Amniotic stem cell (primary cell): ENCODE results near the gene SLC24A1.
A peak's percentile ranks its signal among the peaks of the same experiment; 100 is the strongest.

ENCODE experiments used
- DNase-seq: peaks from one replicate; lab custom pipeline; 2025; lab: John Stamatoyannopoulos, UW

The SLC24A1 gene

DNA sequence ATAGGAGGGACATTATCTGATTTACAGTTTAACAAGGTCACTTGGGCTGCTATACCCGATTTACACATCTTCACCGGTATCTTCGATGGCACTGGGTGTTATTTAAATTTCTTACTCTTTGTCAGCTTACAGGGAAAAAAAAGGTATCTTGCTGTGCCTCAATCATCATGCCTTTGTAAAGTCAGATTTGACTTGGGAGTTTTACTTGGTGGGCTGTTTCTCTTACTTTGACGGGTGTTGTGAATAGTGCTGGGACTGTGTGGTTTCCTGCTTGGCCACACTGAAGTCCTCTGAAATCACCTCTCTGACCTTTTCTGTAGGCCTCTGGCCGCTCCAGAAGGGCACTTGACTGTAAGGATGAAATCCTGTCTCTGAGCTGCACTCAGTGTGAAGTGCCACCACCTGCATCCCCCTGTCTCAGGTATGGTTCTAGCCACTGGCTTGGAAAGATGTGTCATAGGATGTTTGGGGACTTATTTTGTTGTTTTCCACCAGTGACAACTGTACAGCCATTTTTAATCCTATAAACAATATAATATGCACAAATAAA is 3.1 kb upstream of the SLC24A1 start:
- DNase-seq = no peak

DNA sequence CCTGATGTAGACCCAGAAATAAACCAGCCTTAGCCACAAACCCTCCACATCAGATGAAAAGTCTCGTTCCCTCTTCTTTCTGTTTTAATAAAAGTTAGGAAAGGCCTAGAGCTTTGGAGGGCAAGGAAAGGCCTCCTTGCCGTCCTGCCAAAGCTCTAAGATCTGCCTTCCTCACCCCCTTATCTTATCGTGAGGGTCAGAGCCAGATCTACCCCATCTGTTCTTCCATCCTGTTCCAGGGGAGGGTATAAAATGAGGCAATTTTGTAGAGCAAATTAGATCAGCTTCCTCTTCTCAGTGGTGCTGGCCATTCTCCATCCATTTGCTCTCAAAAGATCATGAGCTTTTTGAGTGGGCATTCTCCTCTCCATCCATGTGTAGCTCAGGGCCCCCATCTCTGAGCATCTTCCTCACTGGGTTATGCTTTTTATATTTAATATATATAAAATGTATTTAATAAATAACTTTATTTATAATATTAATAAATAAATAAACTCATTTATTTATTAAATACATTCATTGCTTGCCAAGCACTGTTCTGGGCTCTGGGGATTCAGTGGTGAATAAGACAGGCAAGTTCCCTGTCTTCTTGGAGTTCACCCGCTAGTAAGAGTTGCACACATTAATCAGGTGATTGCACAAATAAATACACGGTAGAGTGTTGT is 2.0 kb upstream of the SLC24A1 start:
- DNase-seq = no peak

DNA sequence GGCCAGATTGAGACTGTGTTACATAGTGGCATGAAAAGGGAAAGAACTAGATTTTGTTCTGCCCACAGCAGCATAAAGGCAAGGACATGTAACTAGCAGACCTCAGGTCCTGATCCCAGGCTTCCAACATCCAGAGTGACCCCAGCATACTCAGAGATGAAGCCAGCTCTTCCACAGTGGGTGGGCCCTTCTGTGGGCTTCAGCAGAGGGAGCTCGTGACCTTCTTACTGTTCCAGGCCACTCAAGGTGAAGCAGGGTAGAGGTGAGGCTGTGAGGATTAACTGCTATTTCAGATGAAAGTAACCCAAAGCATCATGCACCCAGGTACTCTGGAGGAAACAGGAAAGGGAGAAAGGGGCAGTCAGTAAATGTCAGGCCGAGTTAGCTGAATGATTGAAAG is 905 bp upstream of the SLC24A1 start:
- DNase-seq = no peak

DNA sequence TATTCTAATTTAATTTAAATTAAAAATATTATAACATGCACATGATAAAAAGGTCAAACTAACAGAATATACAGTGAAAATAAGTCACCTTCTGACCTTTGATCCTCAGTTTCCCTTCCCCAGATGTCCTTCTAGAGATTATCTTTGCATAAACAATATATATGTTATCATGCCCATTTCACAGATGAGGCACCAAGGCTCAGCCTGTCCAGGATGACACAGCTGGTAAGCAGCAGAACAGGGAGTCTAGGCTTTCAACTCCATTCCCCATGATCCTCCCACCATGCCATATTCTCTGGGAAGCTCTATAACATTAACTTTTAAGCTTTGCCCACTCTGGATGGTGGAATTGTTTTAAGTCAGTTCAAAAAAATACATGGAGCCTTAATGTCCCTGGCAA is 1.4 kb downstream of the SLC24A1 start:
- DNase-seq = no peak

DNA sequence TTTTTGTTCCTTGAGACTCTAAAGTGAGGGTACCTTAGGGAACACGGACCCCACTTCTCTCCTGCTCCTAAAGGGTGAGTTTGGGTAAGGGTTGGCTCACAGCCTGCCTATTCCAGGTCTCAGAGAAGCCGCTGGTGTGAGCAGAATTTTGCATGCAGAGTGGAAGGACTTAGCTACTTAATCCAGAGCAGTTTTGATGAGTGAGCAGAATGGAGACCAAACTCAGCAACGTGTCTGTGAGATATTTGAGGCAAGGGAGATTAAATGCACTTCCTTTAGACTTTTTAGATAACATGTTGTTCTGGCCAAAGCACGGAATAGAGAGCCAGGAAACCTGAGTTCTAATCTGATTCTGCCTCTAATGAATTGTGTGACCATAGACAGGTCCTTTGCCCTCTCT is 5.1 kb downstream of the SLC24A1 start:
- no peak for DNase-seq

DNA sequence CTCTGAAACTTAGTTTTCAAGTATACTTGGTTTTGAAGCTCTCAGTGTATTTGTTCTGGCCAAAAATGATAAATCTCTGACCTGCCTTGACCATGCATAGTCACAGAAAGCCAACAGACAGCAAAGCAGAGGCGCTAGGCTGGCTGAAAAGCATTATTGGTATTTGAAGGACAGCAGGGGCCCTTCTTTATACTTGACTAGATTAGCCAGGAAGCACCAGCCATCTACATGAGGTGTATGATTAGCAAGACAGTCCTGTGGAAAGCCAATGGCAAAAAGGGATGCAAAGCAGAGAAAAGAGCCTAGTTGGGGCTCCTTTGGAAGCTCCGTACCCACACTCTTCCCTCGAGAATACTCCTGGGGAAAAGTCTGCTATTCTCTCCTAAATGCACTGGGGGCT is 7.8 kb downstream of the SLC24A1 start:
- DNase-seq = no peak

DNA sequence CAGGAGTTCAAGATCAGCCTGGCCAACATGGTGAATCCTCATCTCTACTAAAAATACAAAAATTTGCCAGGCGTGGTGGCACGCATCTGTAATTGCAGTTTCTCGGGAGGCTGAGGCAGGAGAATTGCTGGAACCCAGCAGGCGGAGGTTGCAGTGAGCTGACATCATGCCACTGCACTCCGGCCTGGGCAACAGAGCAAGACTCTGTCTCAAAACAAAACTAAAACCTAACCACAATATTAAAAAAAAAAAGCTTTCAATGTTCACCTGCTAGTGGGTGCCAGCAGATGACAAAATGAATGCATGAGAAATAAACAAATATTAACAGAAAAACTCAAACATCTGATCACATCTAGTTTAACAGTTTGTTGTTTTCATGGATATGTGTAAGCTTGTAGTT is 9.0 kb downstream of the SLC24A1 start:
- no peak for DNase-seq

DNA sequence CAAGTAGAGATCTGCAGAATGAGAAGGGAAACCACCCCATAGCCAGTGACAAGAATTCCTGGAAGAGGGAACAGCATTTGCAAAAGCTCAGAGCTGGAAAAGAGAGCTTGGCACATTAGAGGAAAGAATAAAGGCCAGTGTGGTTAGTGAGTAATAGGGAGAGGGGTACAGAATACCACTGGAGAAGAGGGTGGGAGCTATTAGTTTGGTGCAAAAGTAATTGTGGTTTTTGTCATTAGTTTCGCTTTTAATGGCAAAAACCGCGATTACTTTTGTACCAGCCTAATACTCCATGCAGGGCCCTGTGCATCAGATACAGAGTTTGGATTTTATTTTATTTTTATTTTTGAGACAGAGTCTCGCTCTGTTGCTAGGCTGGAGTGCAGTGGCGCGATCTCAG is 9.8 kb downstream of the SLC24A1 start:
- no peak for DNase-seq

DNA sequence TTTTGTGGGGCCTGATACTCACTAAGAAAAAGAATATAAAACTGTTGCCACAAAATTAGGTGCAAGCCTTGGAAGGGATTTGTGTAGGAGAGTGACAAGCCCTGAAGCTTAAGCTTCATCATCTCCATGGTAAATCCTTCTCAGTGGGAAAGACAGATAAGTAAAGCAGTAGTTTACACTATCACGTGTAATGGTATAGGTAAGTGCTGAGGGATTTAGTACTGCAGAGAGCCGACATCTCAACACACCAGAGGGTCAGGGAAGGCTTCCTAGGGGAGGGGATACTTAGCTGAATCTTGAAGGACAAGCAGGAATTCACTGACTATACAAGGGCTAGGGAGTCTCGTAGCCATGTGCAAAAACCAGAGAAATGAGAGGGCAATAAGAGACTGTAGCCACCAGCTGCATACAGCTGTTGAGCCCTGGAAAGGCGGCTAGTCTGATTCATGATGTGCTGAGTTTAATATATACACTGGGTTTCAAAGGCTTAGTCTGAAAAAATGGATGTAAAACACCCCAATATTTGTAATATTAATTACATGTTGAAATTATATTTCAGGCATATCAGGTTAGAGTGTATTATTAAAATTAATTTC is 11.1 kb downstream of the SLC24A1 start:
- no peak for DNase-seq

DNA sequence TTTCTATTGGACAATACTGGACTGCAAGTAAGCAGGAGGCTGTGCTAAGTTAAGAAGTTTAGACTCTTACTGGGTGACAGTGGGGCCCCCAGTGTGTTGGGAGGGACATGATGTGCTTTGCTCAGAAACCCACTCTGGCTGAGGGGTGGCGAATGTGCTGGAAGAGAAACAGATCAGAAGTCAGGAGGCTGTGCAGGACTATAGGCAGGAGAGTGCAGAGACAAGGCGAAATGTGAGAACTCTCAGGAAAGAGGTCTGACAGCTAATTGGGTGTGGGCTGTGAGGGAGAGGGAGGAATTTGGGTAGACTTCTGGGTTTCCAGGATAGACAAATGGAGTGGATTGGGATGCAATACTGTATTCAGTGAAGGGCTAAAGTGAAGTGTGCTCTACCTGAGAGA is 12.0 kb downstream of the SLC24A1 start:
- DNase-seq = no peak

DNA sequence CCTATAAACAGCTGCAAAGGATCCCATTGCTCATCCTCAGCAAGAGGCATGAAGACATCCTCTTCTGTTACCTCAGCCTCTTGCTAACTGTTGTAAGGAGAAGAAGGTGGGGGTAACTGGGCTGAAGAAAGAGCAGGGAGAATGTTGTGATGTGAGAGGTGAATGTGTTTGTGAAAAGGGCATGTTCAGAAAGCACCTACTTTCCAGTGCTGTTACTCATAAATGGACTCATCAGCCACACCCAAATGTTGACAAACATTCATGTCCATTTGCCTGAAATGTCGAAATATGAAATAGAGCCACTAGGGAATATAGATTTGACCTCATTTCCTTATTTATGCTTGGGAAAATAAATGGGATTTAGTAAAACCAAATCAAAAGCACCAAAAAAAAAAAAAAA is 12.6 kb downstream of the SLC24A1 start:
- DNase-seq = no peak

DNA sequence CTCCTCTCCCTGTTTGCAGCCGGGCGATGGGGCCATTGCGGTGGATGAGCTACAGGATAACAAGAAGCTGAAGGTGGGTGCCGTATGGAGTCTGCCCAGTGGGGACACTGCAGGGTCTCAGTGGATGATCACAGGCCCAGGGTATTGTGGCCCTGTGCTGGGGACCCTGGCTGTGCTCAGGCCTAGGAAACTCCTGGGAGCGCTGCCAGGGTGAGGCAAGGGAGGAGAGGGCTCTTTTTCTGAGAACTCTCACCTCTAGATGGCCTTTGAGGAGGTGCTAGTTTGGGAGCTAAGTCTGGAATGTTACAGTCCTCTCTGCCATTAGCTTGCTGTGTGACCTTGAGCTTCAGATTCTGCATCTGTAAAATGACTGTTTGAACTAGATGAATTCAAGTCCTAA is 16.4 kb downstream of the SLC24A1 start:
- no peak for DNase-seq

DNA sequence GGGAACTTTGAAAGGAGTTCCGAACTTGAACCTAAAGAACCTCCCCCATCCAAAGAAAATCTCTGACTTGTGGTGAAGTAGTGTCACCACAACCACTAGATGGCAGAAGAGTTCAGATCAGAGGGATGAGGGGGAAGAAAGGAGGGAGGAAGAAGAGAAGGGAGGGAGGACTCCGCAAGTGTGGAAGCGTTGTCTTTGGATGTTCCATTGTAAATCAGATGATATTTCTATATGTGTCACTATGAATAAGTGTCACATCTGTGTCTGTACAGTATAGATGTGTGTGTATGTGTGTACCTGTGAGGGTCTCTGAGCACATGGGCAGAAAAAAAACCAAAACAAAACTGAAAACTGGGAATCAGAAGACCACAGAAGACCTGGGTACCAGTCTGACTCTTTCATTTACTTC is 16.9 kb downstream of the SLC24A1 start:
- peak; percentile 57 for DNase-seq

DNA sequence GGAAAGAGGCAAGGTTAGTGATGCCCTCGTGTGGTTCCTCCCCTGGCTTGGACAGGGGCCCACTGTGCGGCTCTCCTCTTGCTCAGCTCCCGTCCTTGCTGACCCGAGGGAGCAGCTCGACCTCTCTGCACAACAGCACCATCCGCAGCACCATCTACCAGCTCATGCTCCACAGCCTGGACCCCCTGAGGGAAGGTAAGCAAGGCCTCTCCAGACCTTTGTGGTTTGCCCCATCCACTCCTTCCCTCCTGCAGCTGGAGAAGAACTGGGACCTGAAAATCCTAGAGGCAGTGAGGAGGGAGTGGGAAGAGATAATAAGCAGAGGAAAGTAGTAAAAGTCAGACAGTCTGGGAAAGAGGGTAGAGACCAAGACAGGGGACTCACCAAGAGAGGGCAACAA is 17.8 kb downstream of the SLC24A1 start:
- DNase-seq = no peak

DNA sequence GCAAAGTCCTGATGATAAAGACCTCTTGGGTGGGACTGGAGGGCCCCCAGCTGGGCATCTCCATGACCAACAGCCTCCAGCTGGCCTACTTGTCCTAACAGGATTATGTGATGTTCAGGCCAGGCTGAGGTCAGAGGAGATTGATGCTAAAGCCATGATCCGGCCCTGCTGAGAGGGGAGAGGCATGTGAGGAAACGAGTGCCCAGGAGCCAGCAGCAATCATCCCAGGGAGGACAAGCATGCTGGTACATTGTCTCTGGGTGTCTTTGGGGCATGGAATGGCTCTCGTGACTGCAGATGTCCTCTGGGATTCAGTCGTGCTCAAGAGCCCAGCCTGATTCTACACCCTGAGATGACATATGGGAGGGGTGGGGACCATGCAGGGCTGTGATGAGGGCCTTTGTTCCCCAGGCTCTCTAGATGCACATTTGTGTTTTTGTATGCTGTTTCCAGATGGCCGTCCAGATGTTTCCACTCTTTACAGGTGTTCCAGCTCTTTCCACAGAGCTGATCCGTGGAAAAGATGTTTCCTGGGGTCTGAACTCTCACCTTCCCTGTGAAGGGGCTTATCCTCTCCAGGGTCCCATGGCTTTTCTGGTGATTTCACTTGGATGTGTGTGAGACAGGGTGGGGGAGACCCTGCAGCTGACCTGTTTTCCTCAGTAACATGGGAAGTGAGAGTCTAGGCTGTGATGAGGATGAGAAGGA is 20.2 kb downstream of the SLC24A1 start:
- no peak for DNase-seq

DNA sequence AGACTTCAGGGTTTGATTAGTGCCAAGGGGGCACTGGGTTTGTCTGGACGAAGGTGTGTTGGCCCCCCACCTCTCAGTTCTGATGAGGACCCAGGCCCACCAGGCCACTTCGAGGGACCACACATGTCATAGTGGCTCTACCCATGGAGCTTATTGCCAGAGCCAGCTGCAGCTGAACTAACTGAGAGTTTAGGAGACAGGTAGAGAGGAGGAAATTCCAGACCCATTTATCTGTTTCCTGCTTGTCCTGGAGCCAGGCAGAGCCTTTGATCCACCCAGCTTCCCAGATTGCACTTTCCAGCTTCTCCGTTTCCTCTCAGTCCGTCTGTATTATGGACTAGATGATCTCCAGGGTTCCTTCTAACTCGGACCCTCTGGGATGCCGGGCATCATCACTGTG is 20.9 kb downstream of the SLC24A1 start:
- no peak for DNase-seq

DNA sequence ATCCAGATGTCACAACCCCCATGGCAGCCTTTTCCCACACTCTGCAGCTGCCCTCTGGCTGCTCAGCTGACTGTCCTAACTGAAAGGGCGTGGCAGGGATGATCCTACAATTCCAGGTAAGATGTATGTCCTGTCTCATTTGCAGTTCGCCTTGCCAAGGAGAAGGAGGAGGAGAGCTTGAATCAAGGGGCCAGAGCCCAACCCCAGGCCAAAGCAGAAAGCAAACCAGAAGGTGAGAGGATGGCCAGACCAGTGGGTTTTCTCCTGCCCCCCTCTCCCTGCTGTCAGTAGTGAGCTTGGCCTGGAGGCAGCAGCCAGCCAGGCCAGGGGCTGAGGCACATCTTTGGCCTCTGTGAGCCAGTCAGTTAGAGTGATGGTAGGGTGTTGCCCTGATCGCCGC is 22.5 kb downstream of the SLC24A1 start:
- no peak for DNase-seq

DNA sequence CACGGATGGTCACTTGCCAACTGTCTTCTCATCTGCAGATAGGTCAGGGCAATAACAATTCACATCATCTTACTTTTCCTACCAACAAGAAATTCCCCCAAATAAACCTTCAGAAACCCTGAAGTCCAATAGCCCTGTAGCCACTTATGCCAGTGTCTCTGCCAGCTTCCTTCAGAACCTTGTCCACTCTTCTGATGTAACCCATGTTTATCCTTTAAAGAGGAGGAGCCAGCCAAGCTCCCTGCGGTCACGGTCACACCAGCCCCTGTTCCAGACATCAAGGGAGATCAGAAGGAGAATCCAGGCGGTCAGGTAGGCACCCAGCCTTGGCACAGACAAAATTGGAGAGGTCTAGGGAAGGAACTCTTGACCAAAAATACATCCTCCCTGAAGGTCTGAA is 23.7 kb downstream of the SLC24A1 start:
- no peak for DNase-seq

DNA sequence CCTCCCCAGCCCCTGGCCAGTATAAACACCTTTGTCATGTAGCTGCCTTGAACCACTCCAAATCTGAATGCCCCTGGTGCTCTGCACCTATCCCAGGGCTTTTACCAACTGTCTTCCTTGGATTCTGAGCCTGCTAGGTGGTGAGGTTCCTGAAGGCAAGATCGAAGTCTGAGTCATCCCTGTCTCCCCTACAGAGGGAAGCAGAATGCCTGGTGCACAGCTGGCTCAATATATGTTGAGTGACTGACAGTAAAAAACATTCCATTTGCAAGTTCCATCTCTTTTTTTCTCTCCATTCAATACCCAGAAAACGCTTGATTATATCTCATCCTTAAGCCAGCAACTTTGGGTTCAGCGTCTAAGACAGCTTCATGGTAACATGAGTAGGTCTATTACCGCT is 24.7 kb downstream of the SLC24A1 start:
- no peak for DNase-seq

DNA sequence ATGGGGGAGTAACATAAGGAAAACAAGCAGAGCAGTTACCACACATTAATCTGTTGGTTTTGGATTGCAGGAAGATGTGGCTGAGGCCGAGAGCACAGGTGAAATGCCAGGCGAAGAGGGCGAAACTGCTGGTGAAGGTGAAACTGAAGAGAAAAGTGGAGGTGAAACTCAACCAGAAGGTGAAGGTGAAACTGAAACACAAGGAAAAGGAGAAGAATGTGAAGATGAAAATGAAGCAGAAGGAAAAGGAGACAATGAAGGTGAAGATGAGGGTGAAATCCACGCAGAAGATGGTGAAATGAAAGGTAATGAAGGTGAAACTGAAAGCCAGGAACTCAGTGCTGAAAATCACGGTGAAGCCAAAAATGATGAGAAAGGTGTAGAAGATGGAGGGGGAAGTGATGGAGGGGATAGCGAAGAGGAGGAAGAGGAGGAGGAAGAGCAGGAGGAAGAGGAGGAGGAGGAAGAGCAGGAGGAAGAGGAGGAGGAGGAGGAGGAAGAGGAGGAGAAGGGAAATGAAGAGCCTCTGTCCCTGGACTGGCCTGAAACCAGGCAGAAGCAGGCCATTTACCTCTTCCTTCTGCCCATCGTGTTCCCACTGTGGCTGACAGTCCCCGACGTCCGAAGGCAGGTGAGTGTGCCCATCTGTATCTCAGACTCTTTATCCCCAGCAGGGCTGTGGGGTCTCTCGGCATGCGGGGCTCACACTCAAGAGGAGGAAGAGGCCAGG is 28.7 kb downstream of the SLC24A1 start:
- DNase-seq = no peak

DNA sequence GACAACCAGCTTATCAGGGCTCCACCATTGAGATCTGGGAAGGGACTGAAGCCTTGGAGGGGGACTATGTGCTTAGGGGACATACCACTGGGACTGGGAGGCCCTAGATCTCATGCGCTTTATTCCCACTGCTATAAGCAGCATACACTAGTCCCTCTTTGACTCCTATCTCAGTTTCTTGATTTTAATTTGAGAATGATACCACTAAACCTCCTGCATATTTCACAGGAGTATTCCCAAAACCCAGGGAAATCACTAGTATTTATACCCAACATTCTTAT is 29.2 kb downstream of the SLC24A1 start:
- DNase-seq = no peak

DNA sequence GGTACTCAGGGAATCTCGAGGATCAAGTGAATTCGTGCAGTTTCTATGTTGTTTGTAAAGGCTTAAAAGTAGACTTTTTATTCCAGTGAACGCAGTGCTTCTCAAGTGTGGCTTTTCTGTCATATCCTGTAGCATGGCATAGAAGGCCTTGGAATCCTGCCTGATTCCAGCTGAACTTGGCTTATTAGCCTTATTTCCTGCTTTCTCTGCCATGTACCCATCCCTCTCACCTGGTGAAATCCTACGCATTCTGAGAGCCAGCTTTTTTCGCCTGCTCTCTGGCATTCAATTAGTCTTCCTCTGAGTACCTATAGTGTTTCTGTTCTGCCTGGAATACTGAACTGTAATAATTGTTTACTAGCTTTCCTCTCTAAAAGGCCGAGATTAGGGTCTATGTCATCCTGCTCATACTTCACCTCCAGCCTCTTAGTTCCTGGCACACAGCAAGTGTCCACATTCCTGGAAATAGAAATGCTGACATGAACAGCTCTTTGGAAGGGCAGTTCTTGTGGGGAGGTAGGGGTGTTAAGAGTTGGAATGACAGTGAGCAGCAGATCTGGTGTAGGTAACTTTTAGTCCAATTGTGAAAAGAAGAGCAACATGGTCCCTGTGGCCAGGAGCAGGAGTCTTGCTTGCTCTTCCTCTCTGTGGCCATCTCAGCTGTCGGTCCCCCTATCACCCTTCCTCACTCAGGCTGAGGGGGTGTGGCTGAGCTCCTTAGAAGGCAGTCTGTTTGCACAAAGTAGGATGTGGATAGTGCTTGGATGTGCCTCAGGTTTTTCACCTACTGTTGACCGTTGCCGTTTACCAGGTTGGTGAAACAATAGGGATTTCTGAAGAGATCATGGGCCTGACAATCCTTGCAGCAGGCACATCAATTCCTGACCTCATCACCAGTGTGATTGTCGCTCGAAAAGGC is 30.4 kb downstream of the SLC24A1 start:
- DNase-seq = no peak
